Placental epithelial cell (primary cell): ENCODE measurements around the gene RFX8. TPM values are rescaled to one million over a fixed set of nuclear protein-coding genes. Genes with fewer than 3 reads are reported as not detected.

Source experiments
- total RNA-seq: library from RNA; depleted of rRNA; stranded (reverse); fragments of >200 nt; gene quantifications from 2 replicates; pipeline ENCODE4 v1.2.3, GENCODE V29; 2012

Gene RFX8
- total RNA-seq, result 0.39 TPM in 1 of 2 replicates, not detected in the other

GRCh38 chr2:101474731-101475384 lies at the start of gene RFX8:
RFX8 (minus strand) TSS chr2:101475112; CDS start chr2:101466848, 8,264 bp downstream.

GRCh38 chr2:101387151-101387834 lies 87.6 kb downstream of the RFX8 start, which contains the start of gene CREG2:
CREG2 (minus strand) TSS chr2:101387503; CDS start chr2:101387457, 46 bp downstream.

Other genes with a start within 250 kb of the RFX8 start
- 45.9 and 98.1 TPM in 2 replicates for gene CNOT11, start 222.2 kb downstream of the RFX8 start, total RNA-seq
- 46.6 and 47.9 TPM in 2 replicates for gene RNF149, start 166.4 kb downstream of the RFX8 start, total RNA-seq
- gene CREG2, start 87.6 kb downstream of the RFX8 start, total RNA-seq, result not detected in 2 replicates
- gene MAP4K4, start 222.6 kb upstream of the RFX8 start, total RNA-seq, result 69.5 and 87.8 TPM in 2 replicates